HG02981 (cell line): Measurements from ENCODE around the gene CDH22.

ENCODE experiments used
- ATAC-seq: cut with Tn5 transposase; IDR thresholded peaks from one replicate; pipeline ENCODE4 v1.9.1; 2021; ENCODE audit warnings: mild to moderate bottlenecking, moderate library complexity; ENCODE audit not compliant: unreplicated experiment

Gene CDH22

GRCh38 chr20:46219190-46219589 lies 89.1 kb downstream of the CDH22 start:
- no peak for ATAC-seq

GRCh38 chr20:46218656-46219055 lies 89.6 kb downstream of the CDH22 start:
- no peak for ATAC-seq

- no peak for ATAC-seq
Observed at GRCh38 chr20:46217583-46217982, 90.7 kb downstream of the CDH22 start.

- ATAC-seq = no peak
Observed at GRCh38 chr20:46216770-46217464, 91.4 kb downstream of the CDH22 start.

- ATAC-seq = no peak
Observed at GRCh38 chr20:46215913-46216707, 92.2 kb downstream of the CDH22 start.

- no peak for ATAC-seq
Observed at GRCh38 chr20:46214824-46215488, 93.3 kb downstream of the CDH22 start.

- no peak for ATAC-seq
Observed at GRCh38 chr20:46213946-46214823, 94.1 kb downstream of the CDH22 start.

- ATAC-seq = no peak
Observed at GRCh38 chr20:46212876-46213275, 95.4 kb downstream of the CDH22 start.

GRCh38 chr20:46212252-46212651 lies 96.0 kb downstream of the CDH22 start:
- no peak for ATAC-seq

GRCh38 chr20:46211331-46211722 lies 97.0 kb downstream of the CDH22 start:
- ATAC-seq = no peak

- no peak for ATAC-seq
Observed at GRCh38 chr20:46210672-46211330, 97.5 kb downstream of the CDH22 start.

GRCh38 chr20:46209930-46210671 lies 98.2 kb downstream of the CDH22 start:
- ATAC-seq = no peak

- no peak for ATAC-seq
Observed at GRCh38 chr20:46207793-46208192, 100.5 kb downstream of the CDH22 start.

GRCh38 chr20:46206992-46207549 lies 101.2 kb downstream of the CDH22 start:
- no peak for ATAC-seq

- no peak for ATAC-seq
Observed at GRCh38 chr20:46206025-46206424, 102.3 kb downstream of the CDH22 start.

- no peak for ATAC-seq
Observed at GRCh38 chr20:46205349-46205748, 102.9 kb downstream of the CDH22 start.

- ATAC-seq = no peak
Observed at GRCh38 chr20:46204594-46205186, 103.6 kb downstream of the CDH22 start.

- ATAC-seq = no peak
Observed at GRCh38 chr20:46203510-46203837, 104.8 kb downstream of the CDH22 start.
